Prostate gland (tissue), 2 donors: ENCODE data around the gene STAG1. TPM values are rescaled to one million over a fixed set of nuclear protein-coding genes. Genes with fewer than 3 reads are reported as not detected.

Experiments used
- DNase-seq: peaks from one replicate; pipeline ENCODE4 v3.0.0-alpha.2; 2019; ENCODE audit warnings: low spot score
- H3K27ac ChIP-seq, 2 donors: fragments of 200-600 bp; sonication (generic); 2 replicates each; pipeline ENCODE4 v1.5.1; 2017 to 2019
- H3K27me3 ChIP-seq: fragments of 200-600 bp; sonication (generic); replicated peaks from 2 replicates; pipeline ENCODE4 v1.5.1; 2019; ENCODE audit not compliant: insufficient read depth
- H3K36me3 ChIP-seq, 2 donors: fragments of 200-600 bp; sonication (generic); 1 replicate in 1 of 2; 2 replicates in 1 of 2; pipeline versions ENCODE4 v1.5.1 to v1.8.1; 2017 to 2019
- H3K4me1 ChIP-seq: fragments of 200-600 bp; sonication (generic); replicated peaks from 2 replicates; pipeline ENCODE4 v1.5.1; 2019
- H3K4me3 ChIP-seq, 2 donors: fragments of 200-600 bp; sonication (generic); 2 replicates each; pipeline ENCODE4 v1.5.1; 2017 to 2019
- H3K9me3 ChIP-seq: fragments of 200-600 bp; sonication (generic); 2 replicates; pipeline ENCODE4 v1.5.1; 2017
- CTCF ChIP-seq, 4 experiments: fragments of 200-600 bp in 2 of 4; fragments of 450-650 bp in 2 of 4; sonication (generic) in 2 of 4; IDR thresholded peaks; 1 replicate in 3 of 4; 2 replicates in 1 of 4; pipeline ENCODE4 v1.5.1; 2016 to 2019; ENCODE audit warnings: antibody characterized with exemption in 4 of 4, mild to moderate bottlenecking in 2 of 4, moderate library complexity in 2 of 4
- POLR2A ChIP-seq: fragments of 450-650 bp; IDR thresholded peaks from one replicate; pipeline ENCODE4 v1.6.1; 2016; ENCODE audit warnings: antibody characterized with exemption, mild to moderate bottlenecking
- POLR2AphosphoS5 ChIP-seq: sonication (generic); formaldehyde crosslinking; IDR thresholded peaks from one replicate; pipeline ENCODE4 v1.6.1; 2017; ENCODE audit warnings: antibody characterized with exemption
- WGBS: methylation state at CpG from one replicate; pipeline ENCODE4 v1.1.5; 2018; 5-methylcytosine and 5-hydroxymethylcytosine counted together
- intact Hi-C: fragments of 100-400 bp; cut with DNase I; formaldehyde crosslinking; loops from one replicate; pipeline ENCODE4 v1.14.2; 2022
- total RNA-seq, 2 donors: library from RNA; depleted of rRNA; stranded (reverse); fragments of >200 nt; gene quantifications; one replicate each; pipeline ENCODE4 v1.1.0, GENCODE V29; 2016

Gene STAG1
- total RNA-seq, 2 donors from 2014 or later, result 21.9 to 34.1 TPM

- Histone ChIP-seq H3K9me3 (no peaks in the 10 kb centered on the region), H3K27me3 (no peaks in the 10 kb centered on the region), H3K36me3 (no peaks in the 10 kb centered on the region), H3K27ac (no peak overlapping the region), H3K4me1 (no peaks in the 10 kb centered on the region), H3K4me3 (no peak overlapping the region)
- no peak for DNase-seq
- 100% methylated on average over 2 of the region's 2 CpGs for WGBS
- intact Hi-C loops, result no loop called here
- TF ChIP-seq POLR2A (no peak), POLR2AphosphoS5 (no peak), CTCF (IDR thresholded peaks at IDR 0.05) (no peak)
Observed at GRCh38 chr3:136311261-136311660, 440.9 kb downstream of the STAG1 start.

- TF ChIP-seq CTCF (IDR thresholded peaks at IDR 0.05) (no peak), POLR2A (no peak), POLR2AphosphoS5 (no peak)
- intact Hi-C loops, result no loop called here
- Histone ChIP-seq H3K27ac (no peak overlapping the region), H3K4me1 (no peaks in the 10 kb centered on the region), H3K4me3 (no peak overlapping the region), H3K27me3 (no peaks in the 10 kb centered on the region), H3K9me3 (no peaks in the 10 kb centered on the region), H3K36me3 (no peaks in the 10 kb centered on the region)
- DNase-seq, result no peak
- no CpG with 5 or more reads among the region's 1 CpG for WGBS
Observed at GRCh38 chr3:136305879-136306278, 446.3 kb downstream of the STAG1 start.

GRCh38 chr3:136300444-136300843, 451.7 kb downstream of the STAG1 start:
- no peak overlapping the region for H3K27ac ChIP-seq
- TF ChIP-seq POLR2AphosphoS5, result no peak
- no peak for TF ChIP-seq CTCF (IDR thresholded peaks at IDR 0.05)
- no peak for TF ChIP-seq POLR2A
- H3K36me3 ChIP-seq, result no peaks in the 10 kb centered on the region
- H3K4me1 ChIP-seq, result no peaks in the 10 kb centered on the region
- WGBS, result 94% methylated on average over 2 of the region's 2 CpGs
- intact Hi-C loops, result no loop called here
- no peak for DNase-seq
- H3K27me3 ChIP-seq, result no peaks in the 10 kb centered on the region
- H3K4me3 ChIP-seq, result no peak overlapping the region
- H3K9me3 ChIP-seq, result no peaks in the 10 kb centered on the region

GRCh38 chr3:136297826-136298225, 454.4 kb downstream of the STAG1 start:
- DNase-seq, result no peak
- TF ChIP-seq CTCF (IDR thresholded peaks at IDR 0.05), result no peak
- no peak for TF ChIP-seq POLR2AphosphoS5
- no peak for TF ChIP-seq POLR2A
- Histone ChIP-seq H3K4me1 (no peaks in the 10 kb centered on the region), H3K27me3 (no peaks in the 10 kb centered on the region), H3K9me3 (no peaks in the 10 kb centered on the region), H3K36me3 (no peaks in the 10 kb centered on the region), H3K27ac (no peak overlapping the region), H3K4me3 (no peak overlapping the region)
- intact Hi-C loops, result no loop called here
- WGBS, result 94% methylated on average over 8 of the region's 8 CpGs

GRCh38 chr3:136296960-136297359, 455.2 kb downstream of the STAG1 start:
- Histone ChIP-seq H3K4me3 (no peak overlapping the region), H3K27ac (no peak overlapping the region), H3K9me3 (no peaks in the 10 kb centered on the region), H3K27me3 (no peaks in the 10 kb centered on the region), H3K36me3 (no peaks in the 10 kb centered on the region), H3K4me1 (no peaks in the 10 kb centered on the region)
- intact Hi-C loops, result no loop called here
- TF ChIP-seq CTCF (IDR thresholded peaks at IDR 0.05) (no peak), POLR2A (no peak), POLR2AphosphoS5 (no peak)
- DNase-seq, result no peak
- 77% methylated on average over 5 of the region's 5 CpGs for WGBS
